ENCODE measurements around the gene AKIRIN2.
"Not testable (repeated sequence)": the region's sequence is repeated elsewhere in the genome, so short reads cannot be mapped to it uniquely, and the experiment has no call there.

The AKIRIN2 gene

GRCh38 chr6:87686636-87687205 lies 15.3 kb downstream of the AKIRIN2 start:
- not testable (repeated sequence) for DNase-seq

GRCh38 chr6:87684895-87685654 lies 17.0 kb downstream of the AKIRIN2 start:
- DNase-seq: no peak

GRCh38 chr6:87683890-87684289 lies 18.1 kb downstream of the AKIRIN2 start:
- no peak for DNase-seq

- no peak for DNase-seq
Measured at GRCh38 chr6:87682310-87682709, 19.7 kb downstream of the AKIRIN2 start.

- no peak for DNase-seq
Measured at GRCh38 chr6:87675004-87675681, 26.9 kb downstream of the AKIRIN2 start.

- DNase-seq: no peak
Measured at GRCh38 chr6:87674290-87674689, 27.7 kb downstream of the AKIRIN2 start.

GRCh38 chr6:87673237-87673636 lies 28.8 kb downstream of the AKIRIN2 start:
- DNase-seq: no peak

- DNase-seq: no peak
Measured at GRCh38 chr6:87672641-87673040, 29.4 kb downstream of the AKIRIN2 start.

- no peak for DNase-seq
Measured at GRCh38 chr6:87671555-87672029, 30.4 kb downstream of the AKIRIN2 start.

- no peak for DNase-seq
Measured at GRCh38 chr6:87670707-87671106, 31.3 kb downstream of the AKIRIN2 start.

GRCh38 chr6:87669051-87669450 lies 33.0 kb downstream of the AKIRIN2 start:
- no peak for DNase-seq

GRCh38 chr6:87668013-87668412 lies 34.0 kb downstream of the AKIRIN2 start:
- no peak for DNase-seq

- no peak for DNase-seq
Measured at GRCh38 chr6:87667032-87667431, 35.0 kb downstream of the AKIRIN2 start.

- no peak for DNase-seq
Measured at GRCh38 chr6:87664921-87665485, 37.0 kb downstream of the AKIRIN2 start.

GRCh38 chr6:87663434-87663833 lies 38.6 kb downstream of the AKIRIN2 start:
- no peak for DNase-seq

GRCh38 chr6:87661503-87661902 lies 40.5 kb downstream of the AKIRIN2 start:
- DNase-seq: no peak

- no peak for DNase-seq
Measured at GRCh38 chr6:87661016-87661415, 41.0 kb downstream of the AKIRIN2 start.

- DNase-seq: no peak
Measured at GRCh38 chr6:87660226-87660911, 41.7 kb downstream of the AKIRIN2 start.

GRCh38 chr6:87658516-87658915 lies 43.5 kb downstream of the AKIRIN2 start:
- DNase-seq: no peak

GRCh38 chr6:87656857-87657256 lies 45.2 kb downstream of the AKIRIN2 start:
- no peak for DNase-seq

- no peak for DNase-seq
Measured at GRCh38 chr6:87655824-87656223, 46.2 kb downstream of the AKIRIN2 start.

GRCh38 chr6:87654875-87655454 lies 47.1 kb downstream of the AKIRIN2 start:
- no peak for DNase-seq

GRCh38 chr6:87654122-87654521 lies 47.9 kb downstream of the AKIRIN2 start:
- no peak for DNase-seq

All from activated CD4-positive, CD25-positive, alpha-beta regulatory T cell treated with anti-CD3 and anti-CD28 coated beads, Interleukin-2, amount 50 U/mL, for 72 hours (primary cell).